ENCODE data around the gene CDK16.
"Not testable (repeated sequence)": the region's sequence is repeated elsewhere in the genome, so short reads cannot be mapped to it uniquely, and the experiment has no call there.

CDK16 gene

DNA sequence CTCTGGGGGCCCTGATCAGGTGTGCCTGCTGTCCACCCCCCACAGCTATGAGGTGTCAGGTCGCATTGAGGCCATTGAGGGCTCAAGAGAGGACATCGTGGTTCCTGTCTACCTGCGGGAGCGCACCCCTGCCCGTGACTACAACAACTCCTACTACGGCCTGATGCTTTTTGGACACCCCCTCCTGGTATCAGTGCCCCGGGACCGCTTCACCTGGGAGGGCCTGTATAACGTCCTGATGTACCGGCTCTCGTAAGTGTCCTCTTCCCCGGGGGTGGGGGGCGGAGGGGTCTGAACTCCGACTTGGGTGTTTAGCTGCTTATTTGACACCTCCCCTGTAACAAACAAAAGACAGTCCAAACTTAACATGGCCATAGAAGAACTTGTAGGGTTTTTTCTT is 24.9 kb downstream of the CDK16 start:
- Histone ChIP-seq H3K9me3 (ENCODE audit: low read length) (peaks cover 15% of the 10 kb centered on the region), H3K4me3 (ENCODE audit: low read length) (no peak overlapping the region), H2AFZ (ENCODE audit: low read depth, low read length) (no peak overlapping the region), H3K36me3 (ENCODE audit: insufficient read depth, low read length) (peaks cover 76% of the 10 kb centered on the region), H3K27me3 (ENCODE audit: insufficient read depth, low read length) (no peaks in the 10 kb centered on the region), H3K4me1 (ENCODE audit: insufficient read depth, low read length) (no peaks in the 10 kb centered on the region)

DNA sequence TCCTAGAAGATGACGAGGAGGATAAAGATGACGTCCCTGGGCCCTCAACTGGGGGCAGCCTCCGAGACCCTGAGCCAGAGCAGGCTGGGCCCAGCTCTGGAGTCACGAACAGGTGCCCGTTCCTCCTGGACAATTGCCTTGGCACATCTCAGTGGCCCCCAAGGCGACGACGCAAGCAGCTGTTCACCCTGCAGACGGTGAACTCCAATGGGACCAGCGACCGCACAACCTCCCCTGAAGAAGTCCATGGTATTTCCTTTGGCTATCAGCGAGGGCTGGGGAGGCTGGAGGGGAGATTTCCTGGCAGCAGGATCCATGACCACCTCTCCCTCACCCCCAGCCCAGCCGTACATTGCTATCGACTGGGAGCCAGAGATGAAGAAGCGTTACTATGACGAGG is 26.2 kb downstream of the CDK16 start:
- Histone ChIP-seq H3K27me3 (ENCODE audit: insufficient read depth, low read length) (no peaks in the 10 kb centered on the region), H3K36me3 (ENCODE audit: insufficient read depth, low read length) (peaks cover 72% of the 10 kb centered on the region), H3K4me1 (ENCODE audit: insufficient read depth, low read length) (no peaks in the 10 kb centered on the region), H3K9me3 (ENCODE audit: low read length) (peaks cover 15% of the 10 kb centered on the region), H2AFZ (ENCODE audit: low read depth, low read length) (no peak overlapping the region), H3K4me3 (ENCODE audit: low read length) (no peak overlapping the region)

DNA sequence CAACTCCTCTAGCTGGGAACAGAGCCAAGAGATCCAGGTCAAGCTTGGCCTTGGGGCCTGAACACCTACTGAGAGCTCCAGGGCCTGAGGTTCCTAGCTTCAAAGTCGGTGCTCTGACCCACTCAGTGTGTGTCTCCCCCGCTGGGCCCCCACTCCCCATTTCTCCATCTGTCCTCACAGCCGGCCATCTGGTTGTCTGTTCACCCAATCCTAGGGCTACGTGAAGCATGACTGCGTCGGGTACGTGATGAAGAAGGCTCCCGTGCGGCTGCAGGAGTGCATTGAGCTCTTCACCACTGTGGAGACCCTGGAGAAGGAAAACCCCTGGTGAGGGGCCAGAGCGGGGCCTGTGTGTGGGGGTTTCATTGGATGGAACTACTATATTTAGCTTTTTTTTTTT is 26.7 kb downstream of the CDK16 start:
- H3K9me3 ChIP-seq (ENCODE audit: low read length): peaks cover 15% of the 10 kb centered on the region
- no peaks in the 10 kb centered on the region for H3K27me3 ChIP-seq (ENCODE audit: insufficient read depth, low read length)
- H3K4me1 ChIP-seq (ENCODE audit: insufficient read depth, low read length): no peaks in the 10 kb centered on the region
- H3K4me3 ChIP-seq (ENCODE audit: low read length): no peak overlapping the region
- H2AFZ ChIP-seq (ENCODE audit: low read depth, low read length): no peak overlapping the region
- H3K36me3 ChIP-seq (ENCODE audit: insufficient read depth, low read length): peaks cover 67% of the 10 kb centered on the region

DNA sequence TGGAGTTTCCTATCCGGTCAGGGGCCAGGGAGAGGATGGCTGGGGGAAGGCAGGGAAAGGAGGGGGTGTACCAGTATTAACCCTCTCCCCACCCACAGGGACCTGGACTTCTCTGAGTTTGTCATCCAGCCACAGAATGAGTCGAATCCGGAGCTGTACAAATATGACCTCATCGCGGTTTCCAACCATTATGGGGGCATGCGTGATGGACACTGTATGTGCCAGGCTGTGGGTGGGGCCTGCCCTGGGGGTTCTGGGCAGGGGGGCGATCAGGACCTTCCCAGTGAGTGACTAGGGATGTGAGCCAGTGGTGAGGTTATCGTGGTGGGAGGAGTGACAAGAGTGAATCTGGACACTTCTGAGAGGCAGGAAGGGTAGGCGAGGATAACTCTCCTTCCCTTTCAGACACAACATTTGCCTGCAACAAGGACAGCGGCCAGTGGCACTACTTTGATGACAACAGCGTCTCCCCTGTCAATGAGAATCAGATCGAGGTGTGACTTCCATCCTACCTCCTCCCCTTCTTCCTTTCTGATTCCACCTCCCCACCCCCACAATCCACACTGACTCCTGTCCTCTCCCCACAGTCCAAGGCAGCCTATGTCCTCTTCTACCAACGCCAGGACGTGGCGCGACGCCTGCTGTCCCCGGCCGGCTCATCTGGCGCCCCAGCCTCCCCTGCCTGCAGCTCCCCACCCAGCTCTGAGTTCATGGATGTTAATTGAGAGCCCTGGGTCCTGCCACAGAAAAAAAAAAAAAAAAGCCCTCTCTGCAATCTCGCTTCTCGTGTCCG is 28.9 kb downstream of the CDK16 start:
- no peak overlapping the region for H2AFZ ChIP-seq (ENCODE audit: low read depth, low read length)
- no peaks in the 10 kb centered on the region for H3K27me3 ChIP-seq (ENCODE audit: insufficient read depth, low read length)
- peaks cover 45% of the 10 kb centered on the region for H3K36me3 ChIP-seq (ENCODE audit: insufficient read depth, low read length)

DNA sequence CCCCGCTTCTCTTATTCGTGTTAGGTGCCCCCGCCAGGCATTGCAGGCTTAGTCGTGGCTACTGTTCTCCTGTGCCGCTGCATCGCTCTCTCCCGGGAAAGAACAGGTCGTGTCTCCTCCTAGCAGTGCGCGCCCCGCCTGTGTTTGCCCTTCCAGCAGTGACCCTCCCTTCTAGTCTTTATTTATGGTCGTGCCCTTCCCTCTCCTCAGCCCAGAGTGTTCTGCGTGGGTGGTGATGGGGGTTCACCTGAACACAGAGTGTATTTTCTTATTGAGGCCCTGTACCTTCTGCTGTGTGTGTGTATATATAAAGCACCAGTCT is 29.5 kb downstream of the CDK16 start:
- Histone ChIP-seq H3K4me1 (ENCODE audit: insufficient read depth, low read length) (no peaks in the 10 kb centered on the region), H3K4me3 (ENCODE audit: low read length) (no peak overlapping the region), H3K9me3 (ENCODE audit: low read length) (no peaks in the 10 kb centered on the region), H2AFZ (ENCODE audit: low read depth, low read length) (no peak overlapping the region), H3K27me3 (ENCODE audit: insufficient read depth, low read length) (peaks cover 3% of the 10 kb centered on the region), H3K36me3 (ENCODE audit: insufficient read depth, low read length) (peaks cover 41% of the 10 kb centered on the region)

More for the DNA sequence above, 28.9 kb downstream of the CDK16 start:
- H3K4me1 ChIP-seq (ENCODE audit: insufficient read depth, low read length): no peaks in the 10 kb centered on the region
- H3K4me3 ChIP-seq (ENCODE audit: low read length): no peak overlapping the region
- peaks cover 3% of the 10 kb centered on the region for H3K9me3 ChIP-seq (ENCODE audit: low read length)

DNA sequence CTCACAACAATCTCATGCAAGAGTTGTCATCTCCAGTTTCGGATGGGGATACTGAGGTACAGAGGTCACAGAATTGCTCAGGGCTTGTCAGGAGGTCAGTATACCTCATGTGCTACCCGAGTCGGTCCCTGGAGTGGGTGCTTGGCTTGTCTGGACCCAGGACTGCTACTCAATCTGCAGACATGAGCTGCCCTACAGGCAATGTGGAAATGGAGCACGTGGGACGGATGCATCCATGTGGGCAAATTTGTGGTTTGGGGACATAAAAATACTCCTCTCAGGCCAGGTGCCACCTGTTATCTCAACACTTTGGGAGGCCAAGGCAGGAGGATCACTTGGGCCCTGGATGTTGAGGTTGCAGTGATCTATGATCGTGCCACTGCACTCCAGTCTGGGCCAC is 30.1 kb downstream of the CDK16 start:
- Histone ChIP-seq H3K27me3 (ENCODE audit: insufficient read depth, low read length) (peaks cover 3% of the 10 kb centered on the region), H3K9me3 (ENCODE audit: low read length) (no peaks in the 10 kb centered on the region), H2AFZ (ENCODE audit: low read depth, low read length) (no peak overlapping the region), H3K36me3 (ENCODE audit: insufficient read depth, low read length) (peaks cover 37% of the 10 kb centered on the region), H3K4me1 (ENCODE audit: insufficient read depth, low read length) (no peaks in the 10 kb centered on the region), H3K4me3 (ENCODE audit: low read length) (no peak overlapping the region)

DNA sequence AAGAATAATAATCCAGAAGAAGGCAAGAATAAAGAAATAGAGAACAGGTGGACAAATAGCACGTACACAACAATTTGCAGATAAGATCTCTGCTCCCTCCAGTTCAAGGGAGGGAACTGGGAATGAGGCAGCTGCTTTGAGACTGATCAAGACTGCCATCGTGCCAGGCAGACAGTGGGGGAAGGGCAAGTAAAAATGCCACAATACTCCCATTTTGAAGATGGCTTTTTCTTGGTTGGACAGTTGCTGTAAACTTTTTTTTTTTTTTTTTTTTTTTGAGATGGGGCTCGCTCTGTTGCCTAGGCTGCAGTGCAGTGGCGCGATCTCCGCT is 31.5 kb downstream of the CDK16 start:
- H3K36me3 ChIP-seq (ENCODE audit: insufficient read depth, low read length): peaks cover 24% of the 10 kb centered on the region
- H3K9me3 ChIP-seq (ENCODE audit: low read length): no peaks in the 10 kb centered on the region
- no peak overlapping the region for H3K4me3 ChIP-seq (ENCODE audit: low read length)
- H3K4me1 ChIP-seq (ENCODE audit: insufficient read depth, low read length): no peaks in the 10 kb centered on the region
- no peak overlapping the region for H2AFZ ChIP-seq (ENCODE audit: low read depth, low read length)
- peaks cover 3% of the 10 kb centered on the region for H3K27me3 ChIP-seq (ENCODE audit: insufficient read depth, low read length)

DNA sequence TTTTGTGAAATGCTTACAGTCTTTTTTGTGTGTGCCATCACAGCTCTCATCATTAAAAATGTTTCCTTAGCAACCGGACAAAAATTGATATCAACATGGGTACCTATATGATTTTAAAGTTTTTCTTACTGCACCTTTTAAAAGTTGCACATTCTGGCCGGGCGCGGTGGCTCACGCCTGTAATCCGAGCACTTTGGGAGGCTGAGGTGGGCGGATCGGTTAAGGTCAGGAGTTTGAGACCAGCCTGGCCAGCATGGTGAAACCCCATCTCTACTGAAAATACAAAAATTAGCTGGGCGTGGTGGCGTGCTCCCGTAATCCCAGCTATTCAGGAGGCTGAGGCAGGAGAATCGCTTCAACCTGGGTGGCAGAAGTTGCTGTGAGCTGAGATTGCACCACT is 39.1 kb downstream of the CDK16 start:
- not testable (repeated sequence) for H3K27me3 ChIP-seq (ENCODE audit: insufficient read depth, low read length); H3K36me3 ChIP-seq (ENCODE audit: insufficient read depth, low read length); H2AFZ ChIP-seq (ENCODE audit: low read depth, low read length); H3K4me1 ChIP-seq (ENCODE audit: insufficient read depth, low read length); H3K4me3 ChIP-seq (ENCODE audit: low read length); H3K9me3 ChIP-seq (ENCODE audit: low read length)

DNA sequence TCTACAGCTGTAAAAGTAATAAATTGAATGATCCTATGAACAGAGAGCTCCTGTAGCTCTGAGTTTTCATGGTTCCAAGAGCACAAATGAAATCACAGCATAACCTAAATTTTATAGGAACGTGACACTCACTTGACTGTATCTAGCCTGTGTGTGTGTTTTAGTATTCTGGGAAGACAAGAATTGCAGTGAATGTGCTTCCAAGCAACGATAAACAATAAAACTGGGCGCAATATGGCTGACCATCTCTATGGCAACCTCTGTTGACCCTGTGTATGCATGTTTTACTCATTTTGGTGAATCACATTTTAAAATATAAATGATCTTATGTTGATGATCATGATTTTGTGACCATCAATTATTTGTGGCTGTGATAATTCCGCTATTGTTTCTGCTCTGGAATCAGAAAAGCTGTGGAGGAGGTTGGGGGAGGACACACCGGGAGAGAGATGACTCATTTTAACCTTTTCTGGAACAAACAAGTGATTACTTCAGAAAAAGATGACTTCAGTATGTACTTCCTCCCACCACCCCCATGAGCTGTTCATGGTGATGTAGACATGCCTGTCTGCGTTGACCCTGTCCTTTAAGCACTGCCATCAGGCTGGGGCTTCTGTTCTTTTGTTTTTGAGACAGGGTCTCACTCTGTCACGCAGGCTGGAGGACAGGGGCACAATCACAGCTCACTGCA is 46.1 kb downstream of the CDK16 start:
- Histone ChIP-seq H3K27me3 (ENCODE audit: insufficient read depth, low read length) (peaks cover 5% of the 10 kb centered on the region), H3K4me3 (ENCODE audit: low read length) (no peak overlapping the region), H3K9me3 (ENCODE audit: low read length) (no peaks in the 10 kb centered on the region), H2AFZ (ENCODE audit: low read depth, low read length) (no peak overlapping the region), H3K36me3 (ENCODE audit: insufficient read depth, low read length) (no peaks in the 10 kb centered on the region), H3K4me1 (ENCODE audit: insufficient read depth, low read length) (peaks cover 17% of the 10 kb centered on the region)

DNA sequence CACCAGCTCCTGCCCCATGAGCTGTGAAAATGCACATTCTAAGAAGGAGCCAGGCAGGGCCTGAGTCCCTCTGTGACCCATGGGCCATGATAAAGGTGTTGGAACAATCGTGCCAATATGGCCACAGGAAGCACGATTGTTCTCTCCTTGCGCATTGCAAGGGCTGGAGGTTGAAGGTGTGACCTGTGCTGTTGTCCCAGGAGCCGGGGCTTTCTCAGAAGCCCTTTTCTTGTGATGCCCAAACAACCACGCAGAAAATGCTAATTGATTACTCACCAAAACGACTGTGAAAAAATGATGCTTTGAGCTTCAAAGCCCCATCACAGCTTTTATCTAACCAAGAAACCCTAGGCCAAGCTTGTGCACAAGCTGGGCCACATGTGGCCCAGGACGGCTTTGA is 48.2 kb downstream of the CDK16 start:
- Histone ChIP-seq H3K36me3 (ENCODE audit: insufficient read depth, low read length) (no peaks in the 10 kb centered on the region), H3K4me3 (ENCODE audit: low read length) (no peak overlapping the region), H2AFZ (ENCODE audit: low read depth, low read length) (no peak overlapping the region), H3K27me3 (ENCODE audit: insufficient read depth, low read length) (peaks cover 8% of the 10 kb centered on the region), H3K4me1 (ENCODE audit: insufficient read depth, low read length) (peaks cover 17% of the 10 kb centered on the region), H3K9me3 (ENCODE audit: low read length) (no peaks in the 10 kb centered on the region)

DNA sequence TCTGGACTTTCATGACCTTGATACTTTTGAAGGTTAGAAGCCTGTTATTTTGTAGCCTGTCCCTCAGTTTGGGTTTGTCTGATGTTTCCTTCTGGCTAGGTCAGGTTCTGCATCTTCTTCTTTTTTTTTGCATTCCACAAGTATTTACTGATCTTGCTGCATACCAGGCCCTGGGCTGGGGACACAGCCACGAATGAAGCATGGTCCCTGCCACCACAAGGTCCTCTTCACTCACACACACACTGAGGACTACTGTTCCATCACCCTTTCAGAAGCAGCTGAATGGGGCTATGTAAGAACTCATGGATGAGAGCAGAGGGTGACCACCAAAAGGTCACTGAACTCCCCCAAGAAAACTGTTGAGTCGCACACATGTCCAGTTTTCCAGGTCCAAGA is 53.5 kb downstream of the CDK16 start:
- H3K4me3 ChIP-seq (ENCODE audit: low read length): no peak overlapping the region
- no peak overlapping the region for H2AFZ ChIP-seq (ENCODE audit: low read depth, low read length)
- H3K36me3 ChIP-seq (ENCODE audit: insufficient read depth, low read length): no peaks in the 10 kb centered on the region
- H3K27me3 ChIP-seq (ENCODE audit: insufficient read depth, low read length): peaks cover 14% of the 10 kb centered on the region
- no peaks in the 10 kb centered on the region for H3K4me1 ChIP-seq (ENCODE audit: insufficient read depth, low read length)
- no peaks in the 10 kb centered on the region for H3K9me3 ChIP-seq (ENCODE audit: low read length)

DNA sequence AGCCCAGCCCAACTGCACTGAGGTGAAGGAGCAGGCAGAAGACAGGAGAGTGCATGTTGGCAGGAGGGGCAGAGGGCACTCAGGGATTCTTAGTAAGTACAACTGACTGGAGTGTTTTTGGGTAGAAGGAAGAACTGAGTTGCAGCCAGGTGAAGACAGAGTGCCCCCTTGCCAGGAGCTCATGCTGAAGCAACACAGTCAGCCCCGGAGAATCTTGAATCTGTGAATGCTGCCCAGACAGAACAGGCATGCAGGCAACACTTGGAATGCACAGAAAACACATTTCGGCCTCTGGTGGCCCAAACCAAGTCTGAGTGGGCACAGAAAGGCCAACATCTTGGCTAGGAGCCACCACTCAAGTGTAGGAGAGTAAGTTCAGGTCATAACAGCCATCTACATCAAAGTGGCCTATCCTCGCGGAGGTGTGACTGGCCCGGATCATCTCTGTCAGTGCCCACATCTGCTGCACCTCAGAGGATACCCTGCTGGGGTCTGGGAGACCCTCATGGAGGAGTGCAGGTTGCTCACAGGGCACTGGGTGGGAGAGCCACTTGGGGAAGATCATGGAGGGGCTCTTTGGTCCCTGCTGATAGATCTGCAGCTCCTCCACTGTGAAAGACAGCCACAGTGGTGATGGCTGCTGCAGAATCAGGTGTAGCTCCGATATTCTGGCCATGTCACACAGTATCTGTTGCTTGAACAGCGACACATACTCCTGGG is 54.7 kb downstream of the CDK16 start:
- no peaks in the 10 kb centered on the region for H3K9me3 ChIP-seq (ENCODE audit: low read length)

DNA sequence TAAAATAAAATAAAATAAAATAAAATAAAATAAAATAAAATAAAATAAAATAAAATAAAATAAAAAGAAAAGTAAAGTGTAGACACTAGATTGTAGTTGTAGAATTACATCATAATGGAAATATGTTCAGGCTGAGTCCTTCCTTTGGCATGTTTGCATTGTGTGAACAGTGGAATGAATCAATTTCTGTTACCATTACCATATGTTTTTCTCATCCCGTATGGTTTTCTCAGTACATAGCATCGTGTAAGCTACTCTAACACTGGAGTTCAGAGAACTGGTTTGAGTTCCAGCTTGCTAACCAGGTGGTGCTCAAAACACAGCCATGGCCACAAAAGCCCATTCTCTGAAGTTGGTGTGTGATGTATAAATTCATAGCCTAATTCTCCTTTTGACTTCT is 60.2 kb downstream of the CDK16 start:
- Histone ChIP-seq H3K4me3 (ENCODE audit: low read length) (no peak overlapping the region), H3K27me3 (ENCODE audit: insufficient read depth, low read length) (peaks cover 4% of the 10 kb centered on the region), H3K9me3 (ENCODE audit: low read length) (no peaks in the 10 kb centered on the region), H2AFZ (ENCODE audit: low read depth, low read length) (no peak overlapping the region), H3K4me1 (ENCODE audit: insufficient read depth, low read length) (peaks cover 12% of the 10 kb centered on the region), H3K36me3 (ENCODE audit: insufficient read depth, low read length) (no peaks in the 10 kb centered on the region)

More for the DNA sequence above, 54.7 kb downstream of the CDK16 start:
- Histone ChIP-seq H3K27me3 (ENCODE audit: insufficient read depth, low read length) (peaks cover 14% of the 10 kb centered on the region), H3K36me3 (ENCODE audit: insufficient read depth, low read length) (no peaks in the 10 kb centered on the region), H3K4me3 (ENCODE audit: low read length) (no peak overlapping the region), H2AFZ (ENCODE audit: low read depth, low read length) (no peak overlapping the region), H3K4me1 (ENCODE audit: insufficient read depth, low read length) (no peaks in the 10 kb centered on the region)
